Stimulated activated CD4-positive, alpha-beta T cell treated with anti-CD3 and anti-CD28 coated beads, TNF-alpha, amount 100 ng/mL, for 4 hours (primary cell): ENCODE results near the gene TAX1BP1.

Source experiments
- DNase-seq, 3 experiments: peaks; one replicate each; pipeline ENCODE4 v3.0.0-alpha.2; 2020; ENCODE audit warnings: low read depth in 3 of 3

The TAX1BP1 gene

GRCh38 chr7:27739909-27740448, at the start of gene TAX1BP1:
Gene TAX1BP1, plus strand, starts transcription at chr7:27740162. Its CDS starts 8,363 bp downstream, at chr7:27748525.
- DNase-seq, result peak; percentile 88 to 91 (median 89)

DNA sequence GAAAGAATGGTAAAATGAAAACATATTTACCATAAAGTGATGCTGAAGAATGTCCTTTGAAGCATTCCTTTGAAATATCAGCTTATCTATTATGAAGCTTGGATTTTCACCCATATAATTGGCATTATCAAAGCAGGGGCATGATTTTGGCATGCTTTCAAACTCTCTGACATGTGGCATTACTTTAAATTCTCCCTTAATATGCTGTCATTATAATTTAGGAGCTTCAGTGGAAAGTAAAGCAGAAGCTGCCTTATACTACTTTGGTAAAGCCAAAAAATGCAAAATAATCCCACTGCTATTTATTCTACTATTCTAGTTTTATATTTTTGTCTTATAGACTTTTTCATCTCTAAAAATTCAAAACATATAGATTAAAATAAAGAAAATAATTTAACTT, 49.3 kb upstream of the TAX1BP1 start:
- DNase-seq, result no peak

- DNase-seq, result no peak
Measured at GRCh38 chr7:27693794-27694193, 46.2 kb upstream of the TAX1BP1 start.

DNA sequence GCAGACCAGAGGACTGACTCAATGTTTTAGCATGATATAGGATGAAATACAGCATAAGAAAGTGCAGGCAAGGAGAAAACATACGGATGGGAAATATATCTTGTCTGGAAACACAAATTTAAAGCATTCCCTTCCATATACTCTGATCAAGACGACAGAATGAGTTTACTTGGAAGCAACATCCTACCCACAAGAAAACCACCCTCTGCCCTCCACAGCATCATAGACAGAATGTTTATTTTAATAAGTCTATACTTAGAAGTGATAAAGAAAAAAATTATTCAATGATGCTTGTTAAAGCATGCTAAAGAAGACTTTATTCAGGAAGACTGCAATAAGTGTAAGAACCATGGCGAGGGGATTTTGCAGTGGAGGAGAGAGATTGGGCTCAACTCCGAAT, 44.9 kb upstream of the TAX1BP1 start:
- DNase-seq, result no peak

GRCh38 chr7:27697861-27698430, 42.0 kb upstream of the TAX1BP1 start:
- DNase-seq, result no peak

DNA sequence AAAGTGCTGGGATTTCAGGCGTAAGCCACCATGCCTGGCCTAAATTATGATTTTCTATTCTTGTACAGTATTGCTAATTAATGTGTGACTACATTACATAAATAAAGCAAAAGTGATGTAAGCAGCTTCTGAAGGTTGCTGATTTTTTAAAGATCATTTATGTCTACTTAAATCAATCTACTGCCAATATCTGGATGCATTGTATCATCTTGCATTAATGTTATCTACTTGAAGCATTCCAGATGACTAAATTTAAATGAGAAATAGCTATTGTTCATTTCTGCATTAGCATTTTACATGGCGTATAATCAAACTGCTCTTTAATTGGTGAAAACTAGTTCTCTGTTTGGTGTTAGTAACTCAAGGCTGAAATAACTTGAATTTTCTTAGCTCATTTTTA, 40.2 kb upstream of the TAX1BP1 start:
- no peak for DNase-seq

DNA sequence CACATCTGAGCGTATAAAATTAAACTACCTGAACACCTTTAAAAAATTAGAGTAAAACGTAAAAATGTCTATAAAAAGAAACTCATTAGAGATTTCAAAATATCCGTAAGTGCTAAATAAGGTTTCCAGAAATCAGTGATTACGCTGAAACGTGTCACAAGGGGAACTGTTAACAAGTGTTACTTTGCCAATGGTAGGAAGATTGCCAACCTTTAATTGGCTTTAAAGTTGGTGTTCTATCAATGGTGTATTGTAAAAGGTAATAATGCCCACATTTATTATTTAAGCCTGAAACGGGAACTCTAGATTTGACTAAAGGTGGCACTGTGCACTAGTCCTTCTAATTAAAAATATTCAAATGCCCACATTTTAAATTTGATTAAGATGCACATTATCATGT, 39.5 kb upstream of the TAX1BP1 start:
- DNase-seq, result no peak

- no peak for DNase-seq
Measured at GRCh38 chr7:27703181-27703580, 36.8 kb upstream of the TAX1BP1 start.

DNA sequence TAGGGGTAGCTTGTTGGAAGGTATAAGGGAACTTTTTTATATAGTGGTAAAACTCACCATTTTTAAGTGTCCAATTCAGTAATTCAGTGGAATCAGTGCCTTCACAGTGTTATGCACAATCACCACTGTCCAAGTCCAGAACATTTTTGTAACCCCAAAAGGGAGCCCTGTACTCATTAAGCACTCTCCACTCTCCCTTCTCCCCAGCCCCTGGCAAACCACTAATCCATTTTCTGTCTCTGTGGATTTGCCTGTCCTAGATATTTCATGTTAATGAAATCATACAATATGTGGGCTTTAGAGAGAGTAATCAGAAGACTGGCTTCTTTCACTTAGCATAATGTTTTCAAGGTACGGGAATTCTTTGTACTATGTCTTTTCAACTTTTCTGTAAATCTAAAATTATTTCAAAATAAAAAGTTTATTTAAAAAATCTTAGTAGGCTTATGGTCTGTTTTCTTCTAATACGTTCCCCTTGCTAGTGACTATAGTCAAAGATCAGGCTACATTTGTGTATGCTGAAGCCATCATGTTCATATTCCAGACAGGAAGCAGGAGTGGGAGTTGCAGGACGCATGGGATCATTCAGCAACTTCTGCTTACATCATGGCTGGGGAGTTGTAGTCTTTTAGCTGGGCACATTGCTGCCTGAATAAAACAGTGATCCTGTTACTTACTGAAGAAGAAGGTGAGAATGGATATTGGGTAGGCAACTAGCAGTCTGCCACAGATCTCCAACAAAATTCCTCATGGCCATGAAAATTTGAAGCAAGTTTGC, 35.4 kb upstream of the TAX1BP1 start:
- DNase-seq, result no peak

DNA sequence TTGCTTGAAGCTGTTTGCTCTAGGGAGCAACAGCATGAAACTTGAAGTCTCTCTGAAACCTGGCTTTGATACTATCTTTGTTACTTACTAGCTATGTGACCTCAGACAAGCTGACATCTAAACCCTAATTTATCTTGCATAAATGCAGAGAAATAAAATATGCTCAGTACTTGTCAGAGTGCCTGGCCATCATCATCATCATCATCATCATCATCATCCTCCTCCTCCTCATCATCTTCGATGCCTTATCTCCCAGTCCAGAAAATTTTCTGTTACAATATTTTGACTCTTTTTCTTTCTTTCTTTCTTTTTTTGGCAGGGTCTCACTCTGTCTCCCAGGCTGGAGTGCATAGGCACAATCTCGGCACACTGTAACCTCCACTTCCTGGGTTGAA, 34.8 kb upstream of the TAX1BP1 start:
- DNase-seq, result no peak

DNA sequence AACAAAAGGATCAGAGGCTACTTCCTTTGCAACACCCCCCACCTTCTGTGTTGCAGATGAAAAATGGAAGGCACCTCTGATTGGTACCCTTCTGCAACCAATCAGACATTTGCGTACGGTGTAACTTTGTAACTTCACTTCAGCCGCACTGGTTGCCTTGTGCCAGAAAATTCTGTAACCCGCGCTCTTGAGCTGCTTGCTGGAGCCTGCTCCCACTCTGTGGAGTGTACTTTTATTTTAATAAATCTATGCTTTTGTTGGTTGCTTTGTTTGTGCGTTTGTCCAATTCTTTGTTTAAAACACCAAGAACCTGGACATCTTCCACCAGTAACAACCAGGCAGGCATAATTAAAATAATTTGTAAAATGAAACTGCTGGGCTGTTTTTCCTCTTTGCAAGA, 31.5 kb upstream of the TAX1BP1 start:
- DNase-seq, result no peak

GRCh38 chr7:27709137-27710075, 30.6 kb upstream of the TAX1BP1 start:
- DNase-seq, result no peak

- DNase-seq, result no peak
Measured at GRCh38 chr7:27712217-27712616, 27.7 kb upstream of the TAX1BP1 start.

- no peak for DNase-seq
Measured at GRCh38 chr7:27714831-27715444, 25.0 kb upstream of the TAX1BP1 start.

GRCh38 chr7:27723085-27723484, 16.9 kb upstream of the TAX1BP1 start:
- DNase-seq, result no peak

- no peak for DNase-seq
Measured at GRCh38 chr7:27727058-27727457, 12.9 kb upstream of the TAX1BP1 start.

GRCh38 chr7:27730112-27730511, 9.8 kb upstream of the TAX1BP1 start:
- DNase-seq, result no peak

DNA sequence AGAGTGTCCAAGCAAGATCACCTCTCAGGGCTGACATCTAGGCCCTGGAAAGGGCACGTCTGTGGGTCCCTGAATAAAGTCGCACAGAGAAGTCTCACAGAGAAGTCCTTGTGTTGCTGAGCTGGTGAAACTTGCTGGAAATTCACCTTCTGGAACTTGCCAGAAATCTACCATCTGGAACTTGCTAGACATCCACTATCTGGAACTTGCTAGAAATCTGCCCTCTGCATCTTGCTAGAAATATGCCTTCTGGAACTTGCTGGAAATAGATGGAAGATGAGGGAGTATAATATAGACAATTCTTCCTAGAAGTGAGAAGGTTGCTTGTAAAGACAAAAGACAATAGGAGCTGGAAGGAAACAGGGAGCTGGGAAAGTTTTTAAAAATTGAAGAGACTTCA, 5.4 kb upstream of the TAX1BP1 start:
- no peak for DNase-seq

DNA sequence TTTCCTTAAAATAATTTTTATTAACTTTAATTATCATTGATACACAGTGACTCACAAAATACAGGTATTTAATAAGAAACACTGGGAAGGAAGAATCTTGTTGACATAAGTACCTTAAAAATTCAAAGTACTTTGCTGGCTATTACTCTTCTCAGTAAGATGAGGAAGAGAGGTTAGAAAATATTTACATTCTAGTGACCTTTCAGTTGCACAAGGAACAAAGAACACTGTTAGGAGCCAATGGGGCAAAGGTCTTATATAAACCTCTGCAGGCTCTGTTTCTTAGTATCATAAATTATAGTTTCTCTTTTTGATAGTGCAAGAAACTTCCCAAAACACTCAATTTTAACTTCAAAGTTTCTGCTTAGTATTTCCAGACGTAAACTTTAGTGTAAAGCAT, 4.8 kb upstream of the TAX1BP1 start:
- no peak for DNase-seq

GRCh38 chr7:27735831-27736230, 4.1 kb upstream of the TAX1BP1 start:
- no peak for DNase-seq

DNA sequence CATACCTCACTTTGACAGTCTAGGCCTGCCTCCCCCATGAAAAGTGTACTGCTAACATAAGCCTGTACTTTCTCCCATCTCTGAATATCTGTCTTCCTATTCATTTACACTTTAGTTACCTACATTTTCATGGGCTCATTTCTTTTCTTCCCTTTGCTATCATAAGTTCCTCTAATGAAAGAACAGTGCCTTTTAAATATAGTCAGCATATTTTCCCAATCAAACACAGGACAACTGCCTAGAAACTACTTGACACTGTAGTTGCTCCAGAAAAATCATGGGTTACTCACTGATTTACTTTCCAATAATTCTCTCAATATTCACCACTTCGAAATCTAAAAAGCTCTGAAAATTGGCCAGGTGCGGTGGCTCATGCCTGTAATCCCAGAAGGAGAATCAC, 2.8 kb upstream of the TAX1BP1 start:
- no peak for DNase-seq

- no peak for DNase-seq
Measured at GRCh38 chr7:27737616-27738015, 2.3 kb upstream of the TAX1BP1 start.
